Measurements from ENCODE around the gene C19orf47.
A peak's percentile ranks its signal among the peaks of the same experiment; 100 is the strongest.
"Not testable (repeated sequence)": the region's sequence is repeated elsewhere in the genome, so short reads cannot be mapped to it uniquely, and the experiment has no call there.

Gene C19orf47

GRCh38 chr19:40335855-40336600 lies 12.2 kb downstream of the C19orf47 start:
- no peak for TF ChIP-seq FOXP2 (optimal IDR thresholded peaks at IDR 0.05; ENCODE audit: control extremely low read depth, extremely low read length, insufficient read depth)
- no peak for TF ChIP-seq POLR2AphosphoS5 (IDR thresholded peaks at IDR 0.05; ENCODE audit: borderline replicate concordance, low read depth, low read length)
- TF ChIP-seq EZH2 (IDR thresholded peaks at IDR 0.05): no peak
- Histone ChIP-seq H3K36me3 (ENCODE audit: insufficient read depth, low read length) (peaks cover 38% of the 10 kb centered on the region; the same call in 1 of the 2 replicates), H3K9me3 (ENCODE audit: low read depth, low read length) (no peaks in the 10 kb centered on the region), H3K27ac (no peak overlapping the region), H3K9ac (ENCODE audit: insufficient read length) (no peak overlapping the region), H3K4me3 (no peak overlapping the region)
- DNase-seq (ENCODE audit: low read depth, low spot score): no peak

GRCh38 chr19:40335101-40335500 lies 13.1 kb downstream of the C19orf47 start:
- Histone ChIP-seq H3K4me3 (no peak overlapping the region), H3K27ac (no peak overlapping the region), H3K9me3 (ENCODE audit: low read depth, low read length) (no peaks in the 10 kb centered on the region), H3K9ac (ENCODE audit: insufficient read length) (no peak overlapping the region), H3K36me3 (ENCODE audit: insufficient read depth, low read length) (peaks cover 43% of the 10 kb centered on the region; the same call in 1 of the 2 replicates)
- DNase-seq (ENCODE audit: low read depth, low spot score): no peak
- TF ChIP-seq EZH2 (IDR thresholded peaks at IDR 0.05): no peak

- H3K9me3 ChIP-seq (ENCODE audit: low read depth, low read length); H3K9ac ChIP-seq (ENCODE audit: insufficient read length); H3K27ac ChIP-seq; H3K4me3 ChIP-seq; DNase-seq (ENCODE audit: low read depth, low spot score): not testable (repeated sequence)
- H3K36me3 ChIP-seq (ENCODE audit: insufficient read depth, low read length): peaks cover 46% of the 10 kb centered on the region; the same call in 1 of the 2 replicates
Measured at GRCh38 chr19:40333083-40333482, 15.1 kb downstream of the C19orf47 start.

GRCh38 chr19:40332669-40333068 lies 15.5 kb downstream of the C19orf47 start:
- TF ChIP-seq EZH2 (IDR thresholded peaks at IDR 0.05): no peak
- TF ChIP-seq FOXP2 (optimal IDR thresholded peaks at IDR 0.05; ENCODE audit: control extremely low read depth, extremely low read length, insufficient read depth): no peak
- no peak for TF ChIP-seq POLR2AphosphoS5 (IDR thresholded peaks at IDR 0.05; ENCODE audit: borderline replicate concordance, low read depth, low read length)
- no peak overlapping the region for H3K4me3 ChIP-seq

GRCh38 chr19:40331052-40331451 lies 17.1 kb downstream of the C19orf47 start:
- Histone ChIP-seq H3K4me3 (no peak overlapping the region), H3K9ac (ENCODE audit: insufficient read length) (no peak overlapping the region), H3K27ac (no peak overlapping the region), H3K36me3 (ENCODE audit: insufficient read depth, low read length) (peaks cover 53% of the 10 kb centered on the region; the same call in 1 of the 2 replicates), H3K9me3 (ENCODE audit: low read depth, low read length) (no peaks in the 10 kb centered on the region)
- TF ChIP-seq EZH2 (IDR thresholded peaks at IDR 0.05): no peak
- no peak for TF ChIP-seq POLR2AphosphoS5 (IDR thresholded peaks at IDR 0.05; ENCODE audit: borderline replicate concordance, low read depth, low read length)
- TF ChIP-seq FOXP2 (optimal IDR thresholded peaks at IDR 0.05; ENCODE audit: control extremely low read depth, extremely low read length, insufficient read depth): no peak
- DNase-seq (ENCODE audit: low read depth, low spot score): no peak

More at GRCh38 chr19:40332669-40333068, 15.5 kb downstream of the C19orf47 start:
- H3K36me3 ChIP-seq (ENCODE audit: insufficient read depth, low read length): peaks cover 48% of the 10 kb centered on the region; the same call in 1 of the 2 replicates
- no peak for DNase-seq (ENCODE audit: low read depth, low spot score)
- no peak overlapping the region for H3K27ac ChIP-seq
- no peaks in the 10 kb centered on the region for H3K9me3 ChIP-seq (ENCODE audit: low read depth, low read length)
- H3K9ac ChIP-seq (ENCODE audit: insufficient read length): no peak overlapping the region

GRCh38 chr19:40326201-40326600 lies 22.0 kb downstream of the C19orf47 start:
- H3K9ac ChIP-seq (ENCODE audit: insufficient read length): no peak overlapping the region
- H3K4me3 ChIP-seq: no peak overlapping the region
- H3K27ac ChIP-seq: no peak overlapping the region
- peaks cover 60% of the 10 kb centered on the region for H3K36me3 ChIP-seq (ENCODE audit: insufficient read depth, low read length)
- DNase-seq (ENCODE audit: low read depth, low spot score): no peak
- H3K9me3 ChIP-seq (ENCODE audit: low read depth, low read length): no peaks in the 10 kb centered on the region
- TF ChIP-seq POLR2AphosphoS5 (IDR thresholded peaks at IDR 0.05; ENCODE audit: borderline replicate concordance, low read depth, low read length) (no peak), FOXP2 (optimal IDR thresholded peaks at IDR 0.05; ENCODE audit: control extremely low read depth, extremely low read length, insufficient read depth) (no peak), EZH2 (IDR thresholded peaks at IDR 0.05) (no peak)

- Histone ChIP-seq H3K9ac (ENCODE audit: insufficient read length) (peak overlapping the region; percentile 25), H3K27ac (peak overlapping the region; percentile 79), H3K4me3 (peak overlapping the region; percentile 40), H3K36me3 (ENCODE audit: insufficient read depth, low read length) (peaks cover 60% of the 10 kb centered on the region), H3K9me3 (ENCODE audit: low read depth, low read length) (no peaks in the 10 kb centered on the region)
- DNase-seq (ENCODE audit: low read depth, low spot score): no peak
- TF ChIP-seq POLR2AphosphoS5 (IDR thresholded peaks at IDR 0.05; ENCODE audit: borderline replicate concordance, low read depth, low read length): no peak
- TF ChIP-seq EZH2 (IDR thresholded peaks at IDR 0.05): no peak
- no peak for TF ChIP-seq FOXP2 (optimal IDR thresholded peaks at IDR 0.05; ENCODE audit: control extremely low read depth, extremely low read length, insufficient read depth)
Measured at GRCh38 chr19:40323705-40324104, 24.5 kb downstream of the C19orf47 start.

- Histone ChIP-seq H3K4me3 (peak overlapping the region; percentile 40), H3K27ac (peak overlapping the region; percentile 79), H3K36me3 (ENCODE audit: insufficient read depth, low read length) (peaks cover 54% of the 10 kb centered on the region), H3K9ac (ENCODE audit: insufficient read length) (peak overlapping the region; percentile 25), H3K9me3 (ENCODE audit: low read depth, low read length) (no peaks in the 10 kb centered on the region)
- TF ChIP-seq POLR2AphosphoS5 (IDR thresholded peaks at IDR 0.05; ENCODE audit: borderline replicate concordance, low read depth, low read length) (peak; percentile 13; the same call in 1 of the 2 replicates), FOXP2 (optimal IDR thresholded peaks at IDR 0.05; ENCODE audit: control extremely low read depth, extremely low read length, insufficient read depth) (no peak), EZH2 (IDR thresholded peaks at IDR 0.05) (no peak)
- peak; percentile 66 for DNase-seq (ENCODE audit: low read depth, low spot score)
Measured at GRCh38 chr19:40322951-40323615, 25.1 kb downstream of the C19orf47 start.
